Testis (tissue), 3 donors: ENCODE measurements around the gene ZSWIM9. TPM values are rescaled to one million over a fixed set of nuclear protein-coding genes. Genes with fewer than 3 reads are reported as not detected.

Experiments
- DNase-seq: peaks from one replicate; pipeline ENCODE4 v3.0.0-alpha.2; 2019
- H3K27ac ChIP-seq, 2 donors: fragments of 200-600 bp; sonication (generic); one replicate each; pipeline ENCODE4 v1.5.1; 2019
- H3K27me3 ChIP-seq: fragments of 200-600 bp; sonication (generic); one replicate; pipeline ENCODE4 v1.5.1; 2019
- H3K36me3 ChIP-seq: fragments of 200-600 bp; sonication (generic); one replicate; pipeline ENCODE4 v1.5.1; 2017; ENCODE audit warnings: low read depth; ENCODE audit errors: missing control alignments
- H3K4me1 ChIP-seq: fragments of 200-600 bp; sonication (generic); one replicate; pipeline ENCODE4 v1.5.1; 2019
- H3K4me3 ChIP-seq, 2 donors: fragments of 200-600 bp; sonication (generic); one replicate each; pipeline ENCODE4 v1.5.1; 2017 to 2019
- H3K9me3 ChIP-seq: fragments of 200-600 bp; sonication (generic); one replicate; pipeline ENCODE4 v1.5.1; 2017
- POLR2A ChIP-seq: fragments of 450-650 bp; IDR thresholded peaks from one replicate; pipeline ENCODE4 v1.6.1; 2017; ENCODE audit warnings: antibody characterized with exemption, mild to moderate bottlenecking, moderate library complexity
- WGBS, 2 donors: methylation state at CpG; one replicate each; pipeline ENCODE4 v1.1.5; 2018; 5-methylcytosine and 5-hydroxymethylcytosine counted together
- intact Hi-C: fragments of 100-400 bp; cut with DNase I; formaldehyde crosslinking; loops from one replicate; pipeline ENCODE4 v1.15.1; 2023; ENCODE audit warnings: low total_unique reads
- polyA plus RNA-seq: library from polyadenylated mRNA; stranded (reverse); fragments of 350-450 nt; fragmentation: Illumina TruSeq; extraction: RNeasy Lipid Tissue Mini Kit (QIAGEN cat#74804); gene quantifications from one replicate; pipeline ENCODE4 v1.2.3, GENCODE V29; 2014; ENCODE audit warnings: low read depth, low replicate concordance; ENCODE audit not compliant: insufficient read depth
- total RNA-seq, 2 donors: library from RNA; depleted of rRNA; stranded (reverse); fragments of >200 nt; gene quantifications; one replicate each; pipeline ENCODE4 v1.2.3, GENCODE V29; 2016
- TF ChIP-seq, protein P1 (sequence below), 3 experiments: fragments of 450-650 bp in 2 of 3; fragments of 200-600 bp in 1 of 3; sonication (generic) in 1 of 3; IDR thresholded peaks; one replicate each; pipeline ENCODE4 v1.5.1; 2016 to 2019; ENCODE audit warnings: antibody characterized with exemption in 3 of 3, mild to moderate bottlenecking in 2 of 3, moderate library complexity in 1 of 3

Gene ZSWIM9
- total and polyA plus RNA-seq, 3 donors from 2014 or later: 5.1 to 7.2 (median 5.8) TPM

- Histone ChIP-seq H3K36me3 (no peaks in the 10 kb centered on the region), H3K4me1 (peaks cover 7% of the 10 kb centered on the region), H3K27me3 (no peaks in the 10 kb centered on the region), H3K27ac (peak overlapping the region in 1 of 2 donors; percentile 65), H3K9me3 (no peaks in the 10 kb centered on the region), H3K4me3 (no peak overlapping the region)
- TF ChIP-seq, protein P1, sequence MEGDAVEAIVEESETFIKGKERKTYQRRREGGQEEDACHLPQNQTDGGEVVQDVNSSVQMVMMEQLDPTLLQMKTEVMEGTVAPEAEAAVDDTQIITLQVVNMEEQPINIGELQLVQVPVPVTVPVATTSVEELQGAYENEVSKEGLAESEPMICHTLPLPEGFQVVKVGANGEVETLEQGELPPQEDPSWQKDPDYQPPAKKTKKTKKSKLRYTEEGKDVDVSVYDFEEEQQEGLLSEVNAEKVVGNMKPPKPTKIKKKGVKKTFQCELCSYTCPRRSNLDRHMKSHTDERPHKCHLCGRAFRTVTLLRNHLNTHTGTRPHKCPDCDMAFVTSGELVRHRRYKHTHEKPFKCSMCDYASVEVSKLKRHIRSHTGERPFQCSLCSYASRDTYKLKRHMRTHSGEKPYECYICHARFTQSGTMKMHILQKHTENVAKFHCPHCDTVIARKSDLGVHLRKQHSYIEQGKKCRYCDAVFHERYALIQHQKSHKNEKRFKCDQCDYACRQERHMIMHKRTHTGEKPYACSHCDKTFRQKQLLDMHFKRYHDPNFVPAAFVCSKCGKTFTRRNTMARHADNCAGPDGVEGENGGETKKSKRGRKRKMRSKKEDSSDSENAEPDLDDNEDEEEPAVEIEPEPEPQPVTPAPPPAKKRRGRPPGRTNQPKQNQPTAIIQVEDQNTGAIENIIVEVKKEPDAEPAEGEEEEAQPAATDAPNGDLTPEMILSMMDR (IDR thresholded peaks at IDR 0.05): no peak
- TF ChIP-seq POLR2A: no peak
- WGBS, 2 donors: 52 to 68% methylated on average over 12 of the region's 12 CpGs
- peak; percentile 91 for DNase-seq
- intact Hi-C loops: no loop called here
These were observed 46.4 kb upstream of the ZSWIM9 start for GRCh38 chr19:48123907-48124651.

DNA sequence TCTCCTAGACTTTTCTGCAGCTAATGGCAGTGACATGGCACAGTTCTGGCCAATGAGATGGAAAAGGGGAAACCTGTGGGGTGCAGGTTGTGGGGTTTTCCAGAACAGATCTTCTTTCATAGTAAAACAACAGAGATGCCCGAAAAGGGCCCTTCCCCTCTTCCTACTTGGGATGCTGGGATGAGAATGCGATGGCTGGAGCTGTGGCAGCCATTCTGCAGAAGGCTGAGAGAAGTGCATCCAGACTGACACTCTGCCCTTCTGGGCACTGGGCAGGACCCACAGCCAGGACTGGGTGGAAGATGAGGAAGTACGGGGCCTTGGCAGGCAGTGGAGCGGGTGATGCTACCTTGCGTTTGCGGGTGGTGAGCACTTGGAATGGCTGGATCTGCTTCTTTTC is 42.9 kb upstream of the ZSWIM9 start:
- no peak overlapping the region for H3K27ac ChIP-seq

GRCh38 chr19:48133094-48133493 is 37.4 kb upstream of the ZSWIM9 start:
- WGBS, 2 donors: 79 to 81% methylated on average over 6 of the region's 6 CpGs
- no peak for TF ChIP-seq POLR2A
- TF ChIP-seq, protein P1 (IDR thresholded peaks at IDR 0.05): no peak
- Histone ChIP-seq H3K9me3 (no peaks in the 10 kb centered on the region), H3K4me1 (no peaks in the 10 kb centered on the region), H3K27me3 (no peaks in the 10 kb centered on the region), H3K27ac (no peak overlapping the region), H3K4me3 (no peak overlapping the region), H3K36me3 (no peaks in the 10 kb centered on the region)
- intact Hi-C loops: no loop called here
- no peak for DNase-seq

More for the DNA sequence above, 42.9 kb upstream of the ZSWIM9 start:
- Histone ChIP-seq H3K4me3 (no peak overlapping the region), H3K27me3 (no peaks in the 10 kb centered on the region), H3K36me3 (no peaks in the 10 kb centered on the region), H3K9me3 (no peaks in the 10 kb centered on the region), H3K4me1 (peaks cover 7% of the 10 kb centered on the region)
- WGBS, 2 donors: 82 to 98% methylated on average over 6 of the region's 6 CpGs
- TF ChIP-seq, protein P1 (IDR thresholded peaks at IDR 0.05): no peak
- TF ChIP-seq POLR2A: no peak
- intact Hi-C loops: no loop called here
- no peak for DNase-seq

DNA sequence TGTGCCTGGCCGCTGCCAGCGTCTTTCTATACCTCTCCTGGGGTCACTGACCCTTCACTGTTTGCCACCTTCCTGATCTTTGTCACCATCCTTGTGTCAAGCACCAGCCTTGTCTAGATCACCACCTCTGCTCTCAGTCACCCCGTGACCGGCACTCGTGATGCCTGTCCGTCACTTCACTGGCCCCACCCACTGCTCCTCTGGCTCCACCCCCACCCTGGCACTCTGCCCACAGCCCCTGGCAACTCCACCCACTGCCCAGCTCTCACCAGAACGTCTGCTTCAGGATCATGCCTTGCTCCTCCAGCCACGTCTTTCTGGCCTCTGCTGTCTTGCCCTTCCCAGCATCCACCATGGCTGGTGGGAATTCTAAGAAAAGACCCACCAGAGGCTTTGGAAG is 35.1 kb upstream of the ZSWIM9 start:
- intact Hi-C loops: no loop called here
- Histone ChIP-seq H3K4me3 (no peak overlapping the region), H3K9me3 (no peaks in the 10 kb centered on the region), H3K27ac (no peak overlapping the region), H3K4me1 (no peaks in the 10 kb centered on the region), H3K27me3 (no peaks in the 10 kb centered on the region), H3K36me3 (no peaks in the 10 kb centered on the region)
- TF ChIP-seq, protein P1 (IDR thresholded peaks at IDR 0.05): no peak
- TF ChIP-seq POLR2A: no peak
- no peak for DNase-seq
- WGBS, 2 donors: 85 to 89% methylated on average over 7 to 8 of the region's 8 CpGs

GRCh38 chr19:48136547-48136946 is 33.9 kb upstream of the ZSWIM9 start:
- 92 to 100% methylated on average over 3 to 4 of the region's 4 CpGs for WGBS, 2 donors
- H3K4me3 ChIP-seq: no peak overlapping the region
- no peaks in the 10 kb centered on the region for H3K9me3 ChIP-seq
- TF ChIP-seq POLR2A: no peak
- TF ChIP-seq, protein P1 (IDR thresholded peaks at IDR 0.05): no peak
- H3K27ac ChIP-seq: no peak overlapping the region
- no peaks in the 10 kb centered on the region for H3K4me1 ChIP-seq
- DNase-seq: no peak
- no peaks in the 10 kb centered on the region for H3K27me3 ChIP-seq
- no peaks in the 10 kb centered on the region for H3K36me3 ChIP-seq
- intact Hi-C loops: no loop called here
